ENCODE measurements around the gene NAV2. TPM values are rescaled to one million over a fixed set of nuclear protein-coding genes. Genes with fewer than 3 reads are reported as not detected.

NAV2 gene
- total RNA-seq, 1 experiment from 2014 or later, result 8.8 TPM

DNA sequence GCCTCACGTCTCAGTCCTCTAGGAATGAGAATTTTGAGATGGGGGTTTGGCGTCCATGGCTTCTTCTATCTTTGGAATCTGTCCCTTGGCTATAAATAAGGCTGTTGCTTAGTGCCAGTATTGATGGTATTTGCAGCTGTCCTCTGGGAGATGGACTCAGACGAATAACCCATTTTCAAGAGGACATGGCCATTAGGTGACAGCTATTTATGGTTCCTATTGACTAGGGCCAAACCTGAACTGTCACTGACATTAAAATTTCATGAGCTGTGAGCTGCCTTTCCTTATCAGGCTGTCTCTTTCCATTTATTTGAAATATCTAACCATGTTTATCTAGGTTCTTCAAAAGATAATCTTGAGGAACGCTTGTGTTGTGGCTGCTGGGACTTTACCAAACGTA lies 92.7 kb downstream of the NAV2 start:
- DNase-seq (ENCODE audit: low spot score), result no peak

DNA sequence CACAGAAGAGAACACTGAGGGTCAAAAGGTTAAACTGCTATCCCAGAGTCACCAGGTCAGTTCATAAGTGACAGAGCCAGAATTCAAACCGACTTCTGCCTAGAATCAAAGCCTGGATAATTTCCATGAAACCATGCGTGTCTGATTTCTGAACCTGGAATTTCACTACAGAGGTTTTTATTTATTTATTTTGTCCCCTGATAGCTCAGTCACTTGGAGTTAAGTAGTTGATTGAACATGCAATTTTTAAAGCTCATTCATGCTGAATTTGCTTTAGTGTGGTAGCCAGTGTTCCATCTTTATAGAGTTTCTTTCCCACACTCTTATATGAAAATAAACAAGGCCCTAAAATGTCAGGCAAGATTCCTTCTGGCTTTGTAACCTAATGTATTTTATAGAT lies 93.2 kb downstream of the NAV2 start:
- no peak for DNase-seq (ENCODE audit: low spot score)

DNA sequence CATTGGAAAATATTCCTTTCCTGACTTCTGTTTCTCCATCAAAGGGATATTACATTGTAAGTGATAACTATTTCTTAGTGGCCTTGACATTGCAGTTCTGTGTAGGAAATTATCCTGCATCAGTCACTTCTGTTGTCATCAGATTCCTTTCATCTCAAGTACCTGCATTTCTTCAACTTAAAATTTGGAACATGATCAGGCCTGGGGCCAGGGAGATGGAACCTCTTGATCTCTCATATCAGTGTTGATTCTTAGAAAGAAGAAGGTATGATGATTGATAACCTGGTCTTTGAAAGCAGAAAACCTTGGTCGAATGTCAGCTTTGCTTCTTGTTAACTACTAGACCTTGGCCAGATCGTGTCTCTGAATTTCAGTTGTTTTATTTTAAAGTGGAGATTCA lies 93.6 kb downstream of the NAV2 start:
- no peak for DNase-seq (ENCODE audit: low spot score)

DNA sequence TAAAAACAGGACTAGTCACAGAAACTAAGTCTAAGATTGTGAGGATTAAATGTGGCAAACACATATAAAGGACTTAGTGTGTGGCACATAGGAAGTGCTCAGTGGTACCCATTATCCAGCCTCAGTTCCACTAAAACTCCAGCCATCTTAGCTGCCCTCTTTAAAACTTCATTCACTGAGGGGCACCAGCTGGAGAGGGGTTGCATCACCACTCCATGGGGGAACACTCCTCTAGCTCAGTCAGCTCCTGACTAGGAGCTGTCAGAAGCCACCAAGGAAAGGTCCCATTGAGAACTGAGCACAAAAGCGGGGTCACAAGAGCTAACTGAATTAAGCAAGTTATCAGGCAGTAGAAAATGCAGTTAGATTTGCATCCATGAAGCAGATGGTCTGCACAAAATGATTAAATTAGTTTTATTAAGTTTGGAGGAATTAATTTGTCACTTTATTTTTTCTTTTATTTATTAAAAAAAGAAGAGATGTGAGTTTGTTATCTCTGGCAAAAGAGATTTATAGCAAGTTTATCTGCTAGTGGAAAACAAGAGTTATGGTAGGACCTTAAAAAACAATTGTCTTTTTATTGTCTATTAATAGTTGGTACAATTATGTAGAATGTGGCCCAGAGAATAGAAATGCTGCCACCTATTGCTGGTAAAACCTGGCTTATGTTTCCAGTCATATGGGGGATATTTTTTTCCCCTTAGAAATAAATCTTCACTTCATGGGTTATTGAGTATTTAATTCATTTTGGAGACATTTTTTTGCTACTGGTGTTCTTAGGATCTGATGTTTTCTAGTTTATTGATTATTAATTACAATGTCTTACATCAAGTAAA lies 95.7 kb downstream of the NAV2 start:
- DNase-seq (ENCODE audit: low spot score), result no peak

DNA sequence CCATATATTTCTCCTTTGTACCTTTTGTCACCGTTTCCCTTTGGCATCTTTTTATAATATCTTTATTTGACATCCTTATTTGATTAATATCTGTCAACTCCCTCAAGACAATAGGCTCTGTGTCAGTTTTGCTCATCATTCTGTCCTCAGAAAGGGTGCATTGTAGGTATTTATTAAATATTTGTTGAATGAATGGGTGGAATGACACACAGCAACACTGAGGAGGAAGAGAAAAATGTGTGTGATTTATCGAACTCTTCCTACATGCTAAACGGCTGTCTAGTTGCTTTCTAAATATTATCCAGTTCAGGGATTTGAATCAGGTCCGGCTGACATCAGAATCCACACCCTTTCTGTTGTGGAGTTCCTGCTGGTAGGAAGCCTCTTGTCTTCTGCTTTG lies 98.2 kb downstream of the NAV2 start:
- DNase-seq (ENCODE audit: low spot score), result no peak

DNA sequence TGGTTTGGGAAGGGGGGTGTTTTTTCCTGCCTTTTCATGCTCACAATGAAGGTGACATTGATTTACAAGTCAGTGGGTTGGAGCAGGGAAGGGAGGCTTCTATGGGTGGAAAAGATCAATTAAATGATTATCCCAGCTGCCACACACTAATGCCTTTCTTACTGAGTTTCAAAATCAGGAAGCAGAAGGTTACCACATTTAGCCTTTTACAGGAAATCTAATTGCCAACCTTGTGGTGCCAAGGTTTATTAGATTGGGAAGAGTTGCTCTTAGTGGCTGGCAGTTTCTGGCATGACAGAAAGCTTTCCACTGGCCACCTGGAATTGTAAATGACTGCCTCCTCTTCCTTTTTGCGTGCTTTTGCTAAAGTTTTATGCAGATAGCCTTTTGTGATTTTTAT lies 98.7 kb downstream of the NAV2 start:
- no peak for DNase-seq (ENCODE audit: low spot score)

DNA sequence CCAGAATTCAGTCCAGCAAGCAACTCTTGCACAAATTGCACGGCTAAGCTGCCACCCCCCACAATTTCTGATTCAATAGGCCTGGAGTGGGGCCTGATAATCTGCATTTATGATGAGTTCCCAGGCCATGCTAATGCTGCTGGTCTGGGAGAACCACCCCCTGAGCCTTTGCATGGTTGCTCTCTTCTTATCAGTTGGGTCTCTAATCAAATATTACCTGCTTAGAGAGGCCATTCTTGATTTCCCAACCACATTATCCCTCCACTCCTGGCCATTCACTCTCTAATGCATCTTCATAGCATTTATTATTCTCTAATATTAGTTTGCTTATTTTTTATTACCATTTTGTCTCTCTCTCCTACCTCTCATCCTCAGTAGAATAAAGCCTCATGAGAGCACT lies 99.5 kb downstream of the NAV2 start:
- DNase-seq (ENCODE audit: low spot score), result no peak

DNA sequence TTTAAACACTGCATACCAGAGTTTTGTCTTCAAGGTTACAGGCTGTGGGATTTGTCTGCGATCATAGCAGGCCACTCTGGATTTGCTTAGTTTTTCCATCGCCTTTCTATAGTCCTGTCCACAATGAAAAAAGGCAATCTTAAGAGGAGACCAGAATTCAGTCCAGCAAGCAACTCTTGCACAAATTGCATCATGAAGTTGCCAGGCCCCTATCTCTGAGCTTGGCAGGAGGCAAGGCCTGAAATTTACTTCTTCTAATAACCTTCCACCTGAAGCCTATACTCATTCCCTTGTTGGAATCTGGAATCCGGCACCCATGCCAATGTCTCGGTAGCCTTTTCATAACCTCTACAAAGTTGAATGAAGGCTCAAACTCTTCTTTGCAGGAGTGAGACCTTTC lies 100.1 kb downstream of the NAV2 start:
- DNase-seq (ENCODE audit: low spot score), result no peak

DNA sequence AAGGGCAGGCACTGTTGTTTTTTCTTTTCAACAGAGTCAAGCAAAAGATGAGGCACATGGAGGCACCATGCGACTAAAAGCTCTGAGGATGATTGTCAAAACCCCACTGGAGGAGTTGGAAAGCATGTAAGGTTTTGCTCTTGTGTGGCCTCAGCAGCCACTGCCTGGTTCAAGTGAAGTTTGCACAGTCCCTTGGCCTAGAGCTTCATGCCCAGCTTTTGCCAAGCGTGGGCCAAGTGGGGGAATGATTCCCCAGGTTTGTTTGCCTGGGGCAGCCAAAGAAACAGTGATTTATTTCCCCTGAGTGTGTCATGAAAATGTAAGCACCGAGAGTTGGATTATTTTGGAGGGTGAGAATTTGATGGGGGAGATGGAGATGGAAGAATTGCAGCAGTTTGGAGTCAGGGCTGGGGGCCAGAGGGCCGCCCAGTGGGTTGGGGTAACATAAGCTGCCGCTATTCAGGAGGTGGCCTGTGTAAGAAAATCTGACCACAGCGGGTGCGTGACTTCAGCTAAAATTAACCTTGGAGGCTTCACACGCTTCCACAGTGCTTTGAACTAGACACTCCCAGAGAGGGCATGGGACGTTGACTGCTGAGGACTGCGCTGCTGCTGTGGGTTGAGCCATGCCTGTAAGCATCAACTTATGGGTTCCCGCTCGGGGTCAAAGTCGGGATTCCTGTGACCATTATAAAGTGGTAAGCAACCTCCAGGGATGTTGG lies 100.7 kb downstream of the NAV2 start:
- no peak for DNase-seq (ENCODE audit: low spot score)

DNA sequence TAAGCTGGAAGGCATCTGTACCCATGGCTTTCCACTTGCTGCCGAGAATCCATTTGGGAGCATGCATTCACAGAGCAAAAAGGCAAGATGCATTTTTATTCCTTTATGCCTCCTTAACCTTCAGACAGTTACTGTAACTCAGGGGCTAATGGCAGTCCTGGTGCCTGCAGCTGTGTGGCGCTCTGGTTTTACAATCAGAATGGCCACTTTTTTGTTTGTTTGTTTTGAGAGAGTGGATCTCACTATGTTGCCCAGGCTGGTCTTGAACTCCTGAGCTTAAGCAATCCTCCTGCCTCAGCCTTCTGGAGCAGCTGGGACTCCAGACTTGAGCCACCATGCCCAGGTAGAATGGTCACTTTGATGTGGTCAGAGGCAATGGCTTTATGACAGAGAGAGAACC lies 101.8 kb downstream of the NAV2 start:
- no peak for DNase-seq (ENCODE audit: low spot score)

DNA sequence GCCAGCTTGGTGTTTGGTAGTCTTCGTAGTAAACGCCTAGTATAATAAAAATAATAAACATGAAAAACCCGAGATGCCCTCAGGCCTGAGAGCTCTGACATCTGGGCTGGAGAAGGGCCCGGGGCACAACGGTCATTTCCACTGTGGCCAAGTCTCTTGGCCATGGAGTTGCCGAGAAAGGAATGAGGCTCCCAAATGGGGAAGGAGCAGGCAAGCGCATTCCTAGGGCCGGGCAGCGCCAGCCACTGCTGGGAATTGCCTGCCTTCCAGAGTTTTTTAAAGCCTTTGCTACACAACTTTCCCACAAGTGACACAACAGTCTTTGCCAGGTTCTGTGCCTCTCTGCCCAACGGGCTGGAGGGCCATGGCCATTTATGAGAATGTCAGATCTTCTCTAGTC lies 103.4 kb downstream of the NAV2 start:
- DNase-seq (ENCODE audit: low spot score), result no peak

DNA sequence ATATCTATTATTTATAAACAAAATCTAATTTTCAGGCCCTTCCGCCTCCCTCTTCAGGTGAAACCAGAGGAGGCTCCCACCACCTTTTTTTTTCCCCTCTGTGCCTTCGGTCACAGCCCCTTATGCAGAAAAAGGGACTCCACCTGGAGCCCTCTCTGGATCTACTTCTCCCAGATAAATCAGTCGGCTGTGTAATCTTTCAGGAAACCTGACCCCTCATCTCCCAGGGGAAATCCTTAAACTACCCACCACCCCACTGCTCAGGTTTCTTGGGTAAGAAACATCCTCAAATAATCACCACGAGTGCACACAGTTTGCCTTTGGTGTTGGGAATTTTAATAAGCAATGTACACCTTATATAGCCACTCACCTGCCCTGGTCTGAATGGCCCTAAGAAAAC lies 104.2 kb downstream of the NAV2 start:
- DNase-seq (ENCODE audit: low spot score), result no peak

DNA sequence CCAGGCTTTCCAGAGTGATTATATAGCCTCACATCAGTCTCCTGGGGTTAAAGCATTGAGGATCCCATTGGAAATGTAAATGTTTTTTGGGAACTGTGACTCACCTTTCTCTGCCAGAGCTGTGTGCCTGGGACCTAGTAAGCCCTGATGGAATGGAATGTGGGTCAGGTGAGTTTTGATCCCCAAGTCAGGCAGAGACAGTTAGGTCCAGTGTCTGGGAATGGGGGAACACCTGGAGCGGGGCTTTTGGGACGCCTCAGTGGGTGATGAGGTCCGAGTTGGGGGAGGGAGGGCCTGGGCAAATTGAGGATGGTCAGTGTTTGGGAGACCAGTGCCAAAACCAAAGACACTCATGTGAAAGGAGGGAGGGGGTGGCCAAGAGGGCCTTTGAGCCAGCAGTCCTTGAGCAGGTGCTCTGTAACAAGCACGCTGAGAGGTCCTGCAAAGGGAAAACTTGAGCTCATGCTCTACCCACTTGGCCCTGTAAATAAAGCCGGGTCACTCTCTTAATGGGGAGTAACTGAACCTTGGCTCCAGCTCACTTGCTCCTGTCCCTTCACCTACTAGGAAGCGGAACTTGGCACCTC lies 104.7 kb downstream of the NAV2 start:
- DNase-seq (ENCODE audit: low spot score), result no peak

DNA sequence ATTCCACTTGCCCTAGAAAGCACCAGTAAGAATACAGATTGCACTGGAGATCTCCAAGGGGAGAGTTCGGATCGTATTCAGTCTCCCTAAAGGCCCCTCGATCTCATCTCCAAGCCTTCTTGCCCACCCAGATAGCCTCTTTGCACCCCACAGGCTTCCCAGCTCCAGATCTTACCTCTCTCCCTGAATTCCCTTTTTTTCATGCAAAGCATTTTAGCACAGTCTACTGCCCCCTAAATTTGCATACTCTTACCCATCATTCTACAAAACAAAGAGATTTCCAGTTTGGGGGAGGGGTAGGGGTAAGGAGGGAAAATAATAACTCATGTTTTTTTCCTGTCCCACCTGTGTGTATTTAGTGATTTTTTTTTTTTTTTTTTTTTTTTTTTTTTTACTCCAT lies 105.2 kb downstream of the NAV2 start:
- no peak for DNase-seq (ENCODE audit: low spot score)

DNA sequence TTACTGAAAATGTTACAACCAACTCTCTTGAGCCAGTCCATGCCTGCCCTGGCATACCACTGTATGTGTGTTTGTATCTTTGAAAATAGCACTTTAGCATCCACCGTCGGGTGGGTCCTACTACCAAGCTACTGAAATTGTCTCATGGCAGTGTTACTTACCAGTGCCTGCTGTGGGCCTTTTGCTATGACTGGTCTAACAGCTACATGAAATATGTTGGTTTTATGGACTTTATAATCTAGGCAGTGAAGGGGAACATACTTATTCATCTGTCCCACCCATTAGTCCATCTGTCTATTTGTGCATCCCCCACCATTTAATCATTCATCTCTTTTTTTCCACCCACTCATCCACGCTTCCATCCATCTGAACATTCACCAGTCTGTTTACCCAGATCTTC lies 106.0 kb downstream of the NAV2 start:
- DNase-seq (ENCODE audit: low spot score), result no peak

DNA sequence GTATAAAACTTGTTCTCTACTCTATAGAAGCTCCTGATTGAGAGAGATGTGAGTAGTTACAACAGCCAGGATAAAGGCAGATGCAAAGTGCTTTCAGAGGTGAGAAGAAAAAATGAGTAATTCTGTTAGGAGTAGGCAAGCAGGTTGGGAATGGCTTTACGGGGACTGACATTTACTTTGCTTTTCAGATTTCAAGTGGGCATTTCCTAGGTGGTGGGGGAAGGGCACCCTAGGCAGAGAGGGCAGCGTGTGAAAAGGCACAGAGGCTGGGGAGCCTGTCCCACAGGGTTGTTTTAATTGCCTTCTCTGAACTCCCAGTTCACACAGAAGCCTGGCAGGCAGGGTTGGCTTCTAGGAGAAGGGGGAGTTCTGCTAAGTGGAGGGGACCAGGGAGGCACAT lies 106.5 kb downstream of the NAV2 start:
- DNase-seq (ENCODE audit: low spot score), result no peak

DNA sequence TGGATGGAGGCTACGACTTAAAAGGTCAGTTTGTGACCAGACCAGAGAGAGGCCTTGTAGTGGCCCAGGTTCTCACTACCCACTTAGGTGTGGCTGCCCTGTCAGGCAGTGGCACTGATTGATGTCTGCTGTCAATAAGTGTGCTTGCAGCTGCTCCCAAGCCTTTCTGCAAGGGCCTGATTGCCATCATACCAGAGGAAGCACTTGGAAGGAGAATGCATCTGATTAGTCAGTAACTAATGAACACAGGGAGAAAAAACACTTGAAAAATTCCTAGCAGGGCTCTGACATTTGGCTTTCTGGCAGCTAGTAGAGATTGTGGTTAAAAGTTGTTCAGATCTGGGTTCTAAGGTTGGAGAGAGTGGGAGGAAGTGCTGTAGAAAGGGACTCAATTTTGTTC lies 107.5 kb downstream of the NAV2 start:
- no peak for DNase-seq (ENCODE audit: low spot score)

DNA sequence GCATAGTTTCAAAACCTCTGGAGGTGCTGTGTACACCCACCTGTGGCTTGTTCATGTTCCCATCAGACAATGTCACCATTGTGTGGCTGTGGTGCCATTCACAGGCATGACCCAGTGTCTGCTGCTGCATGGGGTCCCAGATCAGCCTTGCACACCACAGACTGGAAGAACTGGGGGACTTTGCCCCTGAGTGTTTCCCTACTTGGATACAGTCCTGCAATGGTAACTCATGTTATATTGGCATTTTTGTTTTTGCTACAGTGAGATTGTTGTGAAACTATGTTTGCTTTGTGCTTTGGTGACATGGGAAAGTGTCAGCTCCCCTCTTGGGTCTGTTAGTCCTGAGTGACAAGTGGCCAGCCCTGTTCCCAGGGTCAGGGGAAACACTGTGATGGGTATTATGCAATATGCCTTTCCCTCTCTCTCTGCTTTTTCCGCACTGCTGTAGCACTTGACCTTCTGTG lies 108.8 kb downstream of the NAV2 start:
- DNase-seq (ENCODE audit: low spot score), result no peak

DNA sequence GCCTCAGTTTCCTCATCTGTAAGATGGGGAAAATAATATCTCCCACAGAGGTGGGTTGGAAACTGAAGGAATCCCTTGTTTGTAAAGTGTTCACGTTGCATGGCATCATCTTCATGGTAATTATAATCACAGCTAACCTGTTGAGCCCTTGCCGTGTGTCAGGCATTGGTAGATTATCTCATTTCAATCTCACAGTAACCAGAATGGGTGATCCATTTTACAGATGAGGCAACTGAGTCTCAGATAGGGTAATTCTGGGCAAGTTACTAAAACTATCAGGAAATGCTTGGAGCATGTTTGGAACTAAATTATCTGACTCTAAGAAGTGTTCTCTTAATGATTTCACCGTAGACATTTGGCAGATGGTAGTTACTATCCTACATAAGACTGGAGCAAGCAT lies 109.4 kb downstream of the NAV2 start:
- DNase-seq (ENCODE audit: low spot score), result no peak

DNA sequence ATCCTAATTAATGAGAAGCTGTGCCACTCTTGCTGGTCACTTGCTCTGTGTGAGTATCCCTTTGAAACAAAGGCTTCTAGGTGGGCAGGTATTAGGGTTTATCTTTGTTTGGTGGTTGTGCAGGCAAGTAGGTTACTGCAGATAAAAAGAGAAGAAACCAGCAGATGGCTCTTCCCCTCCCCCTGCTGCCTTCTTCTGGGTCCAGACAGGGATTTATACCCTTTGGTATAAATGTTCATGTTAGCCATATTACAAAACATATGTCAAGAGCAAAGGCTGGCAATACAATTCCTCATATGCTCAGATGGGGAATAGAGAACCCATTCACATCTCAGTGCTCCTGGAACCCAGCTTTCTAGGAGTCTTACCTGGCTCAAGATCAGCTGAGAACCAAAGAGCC lies 109.9 kb downstream of the NAV2 start:
- no peak for DNase-seq (ENCODE audit: low spot score)

DNA sequence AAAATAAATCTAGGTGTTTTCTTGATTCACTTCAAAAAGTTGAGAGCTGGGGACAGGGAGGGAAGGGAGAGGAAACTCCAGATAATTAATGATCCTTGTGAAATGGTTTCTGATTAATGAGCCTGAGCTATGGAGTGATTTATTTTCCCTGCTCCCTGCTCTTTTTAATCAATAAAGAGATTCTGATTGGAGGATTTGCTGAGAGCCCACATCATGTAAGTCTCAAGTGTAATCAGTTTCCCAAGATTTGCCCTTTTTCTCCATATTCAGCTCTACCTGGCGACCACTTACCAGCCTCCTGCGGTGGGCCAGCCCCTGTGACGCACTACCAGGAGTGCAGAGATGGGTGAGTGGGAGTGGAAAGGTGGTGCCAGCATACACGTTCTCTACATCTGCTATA lies 114.0 kb downstream of the NAV2 start:
- DNase-seq (ENCODE audit: low spot score), result no peak

DNA sequence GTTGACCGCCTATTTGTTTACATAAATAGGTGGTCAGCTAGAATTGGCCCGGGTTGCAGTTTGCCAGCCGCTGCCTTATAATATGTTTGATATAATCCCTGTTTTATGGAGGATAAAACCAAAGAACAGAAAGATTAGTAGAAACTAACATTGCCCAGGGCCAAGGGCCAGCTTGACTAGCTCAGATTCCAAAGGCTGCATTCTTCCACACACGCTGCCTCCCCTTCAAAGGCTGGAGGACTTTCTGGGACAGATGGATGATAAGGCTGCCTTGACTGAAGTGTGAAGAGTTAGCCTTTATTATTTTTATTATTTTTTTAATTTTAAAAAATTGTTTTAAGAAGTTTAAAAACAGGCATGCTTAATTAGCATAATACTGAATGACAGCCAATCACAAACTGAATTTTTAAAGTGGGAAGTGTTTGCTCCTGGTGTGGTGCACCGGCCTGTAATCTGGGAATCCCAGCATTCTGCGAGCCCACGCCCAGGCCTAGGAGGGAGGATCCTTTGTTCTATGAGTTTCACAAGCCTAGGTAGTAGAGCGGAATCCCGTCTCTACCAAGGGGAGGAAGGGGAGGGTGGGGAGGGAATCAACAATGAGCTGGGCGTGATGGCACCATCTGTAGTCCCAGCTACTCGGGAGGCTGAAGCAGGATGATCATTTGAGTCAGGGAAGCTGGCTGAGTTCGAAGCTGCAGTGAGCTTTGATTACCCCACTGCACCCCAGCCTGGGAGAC lies 114.9 kb downstream of the NAV2 start:
- no peak for DNase-seq (ENCODE audit: low spot score)

All from A172 (cell line).